ENCODE data around the gene FAR2.

FAR2 gene

GRCh38 chr12:29201296-29201695 is 52.2 kb downstream of the FAR2 start:
- Histone ChIP-seq H3K27ac (ENCODE audit: low read length) (no peak overlapping the region), H3K79me2 (ENCODE audit: low read length) (no peaks in the 10 kb centered on the region), H3K4me3 (ENCODE audit: low read length) (no peak overlapping the region), H4K20me1 (ENCODE audit: insufficient read depth, low read length) (no peaks in the 10 kb centered on the region), H3K9ac (ENCODE audit: low read length) (no peak overlapping the region), H3K9me3 (ENCODE audit: insufficient read depth, low read length) (no peaks in the 10 kb centered on the region), H3K4me1 (ENCODE audit: low read length) (no peaks in the 10 kb centered on the region), H3K36me3 (replicated peaks; ENCODE audit: low read depth, low read length) (no peaks in the 10 kb centered on the region), H2AFZ (ENCODE audit: low read depth, low read length) (no peak overlapping the region), H3K4me2 (ENCODE audit: low read length) (no peak overlapping the region), H3K27me3 (ENCODE audit: low read depth, low read length) (no peaks in the 10 kb centered on the region)
- TF ChIP-seq CTCF (IDR thresholded peaks at IDR 0.05; ENCODE audit: low read depth, low read length) (no peak), EZH2phosphoT487 (IDR thresholded peaks at IDR 0.05; ENCODE audit: low read depth) (no peak)

GRCh38 chr12:29201746-29202145 is 52.7 kb downstream of the FAR2 start:
- TF ChIP-seq CTCF (IDR thresholded peaks at IDR 0.05; ENCODE audit: low read depth, low read length) (no peak), EZH2phosphoT487 (IDR thresholded peaks at IDR 0.05; ENCODE audit: low read depth) (no peak)
- no peaks in the 10 kb centered on the region for H3K9me3 ChIP-seq (ENCODE audit: insufficient read depth, low read length)
- H3K4me1 ChIP-seq (ENCODE audit: low read length): no peaks in the 10 kb centered on the region
- H3K27me3 ChIP-seq (ENCODE audit: low read depth, low read length): no peaks in the 10 kb centered on the region
- no peak overlapping the region for H2AFZ ChIP-seq (ENCODE audit: low read depth, low read length)
- no peak overlapping the region for H3K9ac ChIP-seq (ENCODE audit: low read length)
- no peak overlapping the region for H3K4me2 ChIP-seq (ENCODE audit: low read length)
- H3K79me2 ChIP-seq (ENCODE audit: low read length): no peaks in the 10 kb centered on the region
- no peak overlapping the region for H3K4me3 ChIP-seq (ENCODE audit: low read length)
- no peak overlapping the region for H3K27ac ChIP-seq (ENCODE audit: low read length)
- no peaks in the 10 kb centered on the region for H3K36me3 ChIP-seq (replicated peaks; ENCODE audit: low read depth, low read length)
- H4K20me1 ChIP-seq (ENCODE audit: insufficient read depth, low read length): no peaks in the 10 kb centered on the region

GRCh38 chr12:29204521-29204920 is 55.4 kb downstream of the FAR2 start:
- no peaks in the 10 kb centered on the region for H3K27me3 ChIP-seq (ENCODE audit: low read depth, low read length)
- H3K9ac ChIP-seq (ENCODE audit: low read length): no peak overlapping the region
- H3K4me3 ChIP-seq (ENCODE audit: low read length): no peak overlapping the region
- H3K79me2 ChIP-seq (ENCODE audit: low read length): no peaks in the 10 kb centered on the region
- no peaks in the 10 kb centered on the region for H4K20me1 ChIP-seq (ENCODE audit: insufficient read depth, low read length)
- H3K9me3 ChIP-seq (ENCODE audit: insufficient read depth, low read length): no peaks in the 10 kb centered on the region
- TF ChIP-seq CTCF (IDR thresholded peaks at IDR 0.05; ENCODE audit: low read depth, low read length): no peak
- TF ChIP-seq EZH2phosphoT487 (IDR thresholded peaks at IDR 0.05; ENCODE audit: low read depth): no peak
- no peak overlapping the region for H3K4me2 ChIP-seq (ENCODE audit: low read length)
- no peaks in the 10 kb centered on the region for H3K4me1 ChIP-seq (ENCODE audit: low read length)
- H2AFZ ChIP-seq (ENCODE audit: low read depth, low read length): no peak overlapping the region
- no peaks in the 10 kb centered on the region for H3K36me3 ChIP-seq (replicated peaks; ENCODE audit: low read depth, low read length)
- H3K27ac ChIP-seq (ENCODE audit: low read length): no peak overlapping the region

GRCh38 chr12:29207120-29207519 is 58.0 kb downstream of the FAR2 start:
- no peak overlapping the region for H3K4me2 ChIP-seq (ENCODE audit: low read length)
- no peaks in the 10 kb centered on the region for H4K20me1 ChIP-seq (ENCODE audit: insufficient read depth, low read length)
- TF ChIP-seq CTCF (IDR thresholded peaks at IDR 0.05; ENCODE audit: low read depth, low read length) (no peak), EZH2phosphoT487 (IDR thresholded peaks at IDR 0.05; ENCODE audit: low read depth) (no peak)
- no peaks in the 10 kb centered on the region for H3K79me2 ChIP-seq (ENCODE audit: low read length)
- H3K27ac ChIP-seq (ENCODE audit: low read length): no peak overlapping the region
- no peak overlapping the region for H3K4me3 ChIP-seq (ENCODE audit: low read length)
- no peaks in the 10 kb centered on the region for H3K4me1 ChIP-seq (ENCODE audit: low read length)
- no peaks in the 10 kb centered on the region for H3K9me3 ChIP-seq (ENCODE audit: insufficient read depth, low read length)
- no peak overlapping the region for H3K9ac ChIP-seq (ENCODE audit: low read length)
- no peak overlapping the region for H2AFZ ChIP-seq (ENCODE audit: low read depth, low read length)
- no peaks in the 10 kb centered on the region for H3K27me3 ChIP-seq (ENCODE audit: low read depth, low read length)
- no peaks in the 10 kb centered on the region for H3K36me3 ChIP-seq (replicated peaks; ENCODE audit: low read depth, low read length)

Data from OCI-LY3 (cell line).